HUES48 (cell line): ENCODE data around the gene ATP7A.
"Not testable (repeated sequence)": the region's sequence is repeated elsewhere in the genome, so short reads cannot be mapped to it uniquely, and the experiment has no call there.

Experiments used
- H3K27ac ChIP-seq: one replicate; pipeline ENCODE4 v1.7.0; 2013; ENCODE audit warnings: low read depth, low read length, inconsistent platforms
- H3K27me3 ChIP-seq: 2 replicates; pipeline ENCODE4 v1.6.1; 2013; ENCODE audit warnings: mild to moderate bottlenecking, low read length; ENCODE audit not compliant: control insufficient read depth, insufficient read depth
- H3K36me3 ChIP-seq: 2 replicates; pipeline ENCODE4 v1.6.1; 2013; ENCODE audit warnings: low read length; ENCODE audit not compliant: control insufficient read depth, insufficient read depth
- H3K4me1 ChIP-seq: 2 replicates; pipeline ENCODE4 v1.6.1; 2013; ENCODE audit warnings: mild to moderate bottlenecking, low read length; ENCODE audit not compliant: control insufficient read depth, insufficient read depth
- H3K4me3 ChIP-seq: 2 replicates; pipeline ENCODE4 v1.5.1; 2013; ENCODE audit warnings: mild to moderate bottlenecking, low read depth, low read length
- H3K9ac ChIP-seq: 2 replicates; pipeline ENCODE4 v1.6.1; 2013; ENCODE audit warnings: mild to moderate bottlenecking, low read depth, low read length, moderate library complexity
- H3K9me3 ChIP-seq: 2 replicates; pipeline ENCODE4 v1.6.1; 2013; ENCODE audit warnings: low read length; ENCODE audit not compliant: control insufficient read depth, insufficient read depth

The ATP7A gene

DNA sequence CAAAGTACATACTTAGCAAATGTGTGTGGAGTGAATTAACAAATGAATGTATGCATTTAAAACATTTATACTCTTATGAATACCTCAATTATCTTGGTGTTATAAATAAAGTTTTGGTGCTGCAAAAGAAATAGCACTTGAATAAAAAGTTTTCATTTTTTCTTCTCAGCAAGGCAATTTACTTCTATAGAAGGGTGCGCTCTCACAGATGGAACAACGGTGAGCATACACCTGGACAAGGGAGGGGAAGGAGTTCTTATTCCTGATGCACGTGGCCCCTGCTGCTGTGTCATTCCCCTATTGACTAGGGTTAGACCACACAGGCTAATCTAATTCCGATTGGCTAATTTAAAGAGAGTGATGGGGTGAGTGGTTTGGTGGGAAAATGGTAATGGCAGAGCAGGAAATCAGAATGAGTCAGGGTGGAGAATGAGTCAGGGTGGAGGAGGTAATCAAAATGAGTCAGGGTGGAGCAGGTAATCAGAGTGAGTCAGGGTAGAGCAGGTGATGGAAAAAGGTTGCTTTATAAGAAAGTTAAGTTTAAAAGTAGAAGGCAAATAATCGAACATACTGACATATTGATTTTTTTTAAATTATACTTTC is 165.4 kb downstream of the ATP7A start:
- no peaks in the 10 kb centered on the region for H3K4me1 ChIP-seq
- H3K36me3 ChIP-seq = no peaks in the 10 kb centered on the region
- H3K9me3 ChIP-seq = peaks cover 30% of the 10 kb centered on the region
- H3K27me3 ChIP-seq = no peaks in the 10 kb centered on the region
- no peak overlapping the region for H3K9ac ChIP-seq
- no peak overlapping the region for H3K27ac ChIP-seq
- H3K4me3 ChIP-seq = no peak overlapping the region

DNA sequence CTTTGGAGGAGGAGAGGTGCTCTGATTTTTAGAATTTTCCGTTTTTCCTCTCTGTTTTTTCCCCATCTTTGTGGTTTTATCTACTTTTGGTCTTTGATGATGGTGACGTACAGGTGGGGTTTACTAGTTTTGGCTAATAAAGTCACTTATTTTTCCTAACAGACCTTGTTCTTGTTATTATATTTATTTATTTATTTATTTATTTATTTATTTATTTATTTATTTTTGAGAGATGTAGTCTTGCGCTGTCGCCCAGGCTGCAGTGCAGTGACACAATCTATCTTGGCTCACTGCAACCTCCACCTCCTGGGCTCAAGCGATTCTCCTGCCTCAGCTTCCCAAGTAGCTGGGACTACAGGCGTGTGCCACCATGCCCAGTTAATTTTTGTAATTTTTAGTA is 170.9 kb downstream of the ATP7A start:
- H3K4me3 ChIP-seq, H3K27me3 ChIP-seq, H3K9ac ChIP-seq, H3K4me1 ChIP-seq, H3K27ac ChIP-seq, H3K36me3 ChIP-seq: not testable (repeated sequence)
- peaks cover 13% of the 10 kb centered on the region; the same call in 1 of the 2 replicates for H3K9me3 ChIP-seq

DNA sequence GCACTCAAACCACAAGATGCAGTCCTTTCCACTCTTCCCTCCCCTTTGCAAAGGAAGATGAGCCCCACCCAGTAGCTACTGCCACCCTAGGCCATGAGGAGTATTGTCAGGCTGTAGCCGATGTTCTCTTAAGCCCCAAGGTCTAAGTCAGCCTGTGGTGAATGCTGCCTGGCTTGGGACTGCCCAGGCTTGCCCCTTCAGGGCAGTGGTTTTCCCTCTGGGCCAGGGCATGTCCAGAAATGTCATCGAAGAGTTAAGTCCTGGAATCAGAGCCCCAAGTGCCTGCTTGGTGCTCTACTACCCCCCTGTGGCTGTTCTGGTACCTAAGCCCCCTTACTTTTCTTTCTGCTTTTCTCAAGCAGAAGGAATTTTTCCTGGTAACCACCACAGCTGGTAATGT is 181.8 kb downstream of the ATP7A start:
- Histone ChIP-seq H3K27me3 (no peaks in the 10 kb centered on the region), H3K9ac (no peak overlapping the region), H3K4me3 (no peak overlapping the region), H3K27ac (no peak overlapping the region), H3K9me3 (peaks cover 39% of the 10 kb centered on the region), H3K4me1 (peaks cover 8% of the 10 kb centered on the region), H3K36me3 (no peaks in the 10 kb centered on the region)

DNA sequence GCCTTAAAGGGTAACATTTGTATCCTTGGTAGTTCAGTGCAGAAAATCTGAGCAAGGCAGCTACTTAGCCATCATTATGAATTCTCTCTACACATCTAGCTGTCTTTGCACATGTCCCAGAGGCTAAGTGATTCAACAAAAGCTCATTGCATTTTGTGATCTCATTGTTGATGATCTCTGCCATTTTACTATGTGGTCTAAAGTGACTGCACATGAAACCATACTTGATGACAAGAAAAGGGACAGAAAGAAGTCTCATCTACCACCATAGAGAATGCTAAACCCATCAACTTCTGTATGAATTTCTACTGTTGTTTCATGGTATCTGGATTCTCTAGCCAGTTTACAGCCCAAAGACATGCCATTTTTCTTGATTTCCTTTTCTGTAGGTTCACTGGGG is 187.6 kb downstream of the ATP7A start:
- no peaks in the 10 kb centered on the region for H3K4me1 ChIP-seq
- peaks cover 16% of the 10 kb centered on the region for H3K9me3 ChIP-seq

More for the DNA sequence above, 187.6 kb downstream of the ATP7A start:
- Histone ChIP-seq H3K4me3 (no peak overlapping the region), H3K27ac (no peak overlapping the region), H3K9ac (no peak overlapping the region), H3K27me3 (no peaks in the 10 kb centered on the region), H3K36me3 (no peaks in the 10 kb centered on the region)
